Measurements from ENCODE around the gene AP1M2.
"Not testable (repeated sequence)": the region's sequence is repeated elsewhere in the genome, so short reads cannot be mapped to it uniquely, and the experiment has no call there.

The AP1M2 gene

DNA sequence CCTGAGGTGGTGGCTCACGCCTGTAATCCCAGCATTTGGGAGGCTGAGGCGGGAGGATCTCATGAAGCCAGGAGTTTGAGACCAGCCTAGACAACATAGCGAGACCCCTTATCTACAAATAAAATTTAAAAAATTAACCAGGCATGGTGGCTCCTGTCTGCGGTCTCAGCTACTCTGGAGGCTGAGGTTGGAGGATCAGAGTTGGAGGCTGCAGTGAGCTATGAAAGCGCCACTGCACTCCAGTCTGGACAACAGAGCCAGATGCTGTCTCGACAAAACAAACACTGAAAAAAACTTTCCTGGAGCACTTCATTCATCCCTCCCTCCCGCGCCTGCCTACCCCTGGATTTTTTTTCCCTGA lies 44.1 kb downstream of the AP1M2 start:
- no peak for FAIRE-seq
- no peak for DNase-seq (ENCODE audit: low spot score)

DNA sequence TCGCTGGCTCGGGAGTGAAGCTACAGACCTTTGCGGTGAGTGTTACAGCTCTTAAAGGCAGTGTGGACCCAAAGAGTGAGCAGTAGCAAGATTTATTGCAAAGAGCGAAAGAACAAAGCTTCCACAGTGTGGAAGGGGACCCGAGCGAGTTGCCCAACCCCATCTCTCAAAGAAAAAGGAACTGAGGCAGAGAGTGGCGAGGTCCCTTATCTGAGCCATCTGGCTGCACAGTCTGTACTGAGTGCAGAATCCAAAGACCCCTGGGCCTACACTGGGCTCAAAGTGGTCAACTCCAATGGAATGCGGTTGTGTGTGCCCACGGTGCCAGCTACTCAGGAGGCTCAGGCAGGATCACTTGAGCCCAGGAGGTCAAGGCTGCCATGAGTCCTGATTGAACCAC lies 48.1 kb downstream of the AP1M2 start:
- not testable (repeated sequence) for DNase-seq (ENCODE audit: low spot score); FAIRE-seq

DNA sequence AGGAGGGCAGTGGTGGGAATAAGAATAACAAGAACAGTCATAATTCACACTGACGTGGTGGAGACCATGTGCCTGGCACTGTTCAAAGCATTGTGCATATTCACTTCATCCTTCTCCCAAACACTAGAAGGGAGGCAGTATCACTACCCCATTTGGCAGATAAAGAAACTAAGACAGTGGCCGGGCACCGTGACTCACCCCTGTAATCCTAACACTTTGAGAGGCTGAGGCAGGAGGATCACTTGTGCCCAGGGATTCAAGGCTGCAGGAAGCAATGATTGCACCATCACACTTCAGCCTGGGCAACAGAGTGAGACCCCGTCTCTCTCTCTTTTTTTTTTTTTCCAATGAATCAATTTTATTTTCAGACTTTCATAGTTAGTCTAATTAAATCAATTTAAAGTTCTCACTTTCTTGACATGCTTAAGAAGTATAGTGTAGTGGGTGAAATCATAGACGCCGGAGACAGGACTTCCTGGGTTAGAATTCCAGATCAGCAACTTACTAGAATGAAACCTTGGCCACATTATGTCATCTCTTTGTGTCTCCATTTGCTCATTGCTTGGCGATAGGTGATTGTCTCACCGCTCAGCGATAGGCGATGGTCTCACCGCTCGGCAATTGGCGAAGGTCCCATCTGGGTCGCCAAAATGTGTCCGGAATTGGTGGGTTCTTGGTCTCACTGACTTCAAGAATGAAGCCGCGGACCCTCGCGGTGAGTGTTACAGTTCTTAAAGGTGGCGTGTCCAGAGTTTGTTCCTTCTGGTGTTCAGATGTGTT lies 48.7 kb downstream of the AP1M2 start:
- no peak for DNase-seq (ENCODE audit: low spot score)
- no peak for FAIRE-seq

- DNase-seq (ENCODE audit: low spot score) (no peak), FAIRE-seq (no peak)
These were observed 49.4 kb downstream of the AP1M2 start for GRCh38 chr19:10537668-10538067.

DNA sequence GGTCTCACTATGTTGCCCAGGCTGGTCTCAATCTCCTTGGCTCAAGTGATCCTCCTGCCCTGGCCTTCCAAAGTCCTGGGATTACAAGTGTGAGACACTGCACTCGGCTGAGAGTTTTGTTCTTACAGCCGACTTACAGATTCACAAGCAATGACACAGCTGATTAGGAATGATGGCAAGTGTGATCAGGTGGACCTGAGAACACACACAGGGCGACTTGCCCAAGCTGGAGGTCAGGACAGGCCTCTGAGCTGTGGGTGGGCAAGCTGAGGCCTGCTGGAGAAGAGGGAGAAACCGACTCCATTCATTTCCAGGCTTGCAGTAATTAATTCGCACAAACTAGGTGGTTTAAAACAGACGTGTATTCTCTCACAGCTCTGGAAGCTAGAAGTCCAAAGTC lies 51.5 kb downstream of the AP1M2 start:
- DNase-seq (ENCODE audit: low spot score) (no peak), FAIRE-seq (no peak)

DNA sequence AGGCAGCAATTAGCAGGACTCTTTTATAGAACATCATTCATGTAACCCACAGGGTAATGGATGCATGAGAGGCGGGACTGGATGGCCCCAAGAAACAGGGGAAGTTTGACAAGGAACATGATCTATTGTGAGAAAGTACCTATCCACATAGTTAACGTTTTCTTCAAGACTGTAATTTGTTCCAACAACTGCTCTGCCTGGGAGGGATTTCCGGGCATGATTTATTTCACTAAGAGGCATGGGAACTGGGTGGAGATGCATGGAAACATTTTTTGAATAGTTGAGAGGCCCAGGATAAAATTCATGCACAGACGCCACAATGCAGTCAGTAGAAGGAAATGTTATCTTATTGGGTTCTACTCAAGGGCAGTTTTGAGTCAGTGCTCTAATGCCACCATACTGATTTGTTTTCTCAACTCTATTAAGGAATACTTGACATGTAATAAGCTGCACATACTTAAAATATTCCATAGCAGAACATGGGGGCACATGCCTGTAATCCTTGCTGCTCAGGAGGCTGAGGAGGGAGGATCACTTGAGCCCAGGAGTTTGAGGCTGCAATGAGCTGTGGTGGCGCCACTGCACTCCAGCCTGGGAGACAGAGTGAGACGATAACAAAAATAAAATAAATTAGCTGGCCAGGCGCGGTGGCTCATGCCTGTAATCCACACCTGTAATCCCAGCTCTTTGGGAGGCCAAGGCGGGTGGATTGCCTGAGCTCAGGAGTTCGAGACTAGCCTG lies 53.3 kb downstream of the AP1M2 start:
- DNase-seq (ENCODE audit: low spot score) (no peak), FAIRE-seq (no peak)

GRCh38 chr19:10532457-10532856 lies 54.7 kb downstream of the AP1M2 start:
- DNase-seq (ENCODE audit: low spot score) (no peak), FAIRE-seq (no peak)

DNA sequence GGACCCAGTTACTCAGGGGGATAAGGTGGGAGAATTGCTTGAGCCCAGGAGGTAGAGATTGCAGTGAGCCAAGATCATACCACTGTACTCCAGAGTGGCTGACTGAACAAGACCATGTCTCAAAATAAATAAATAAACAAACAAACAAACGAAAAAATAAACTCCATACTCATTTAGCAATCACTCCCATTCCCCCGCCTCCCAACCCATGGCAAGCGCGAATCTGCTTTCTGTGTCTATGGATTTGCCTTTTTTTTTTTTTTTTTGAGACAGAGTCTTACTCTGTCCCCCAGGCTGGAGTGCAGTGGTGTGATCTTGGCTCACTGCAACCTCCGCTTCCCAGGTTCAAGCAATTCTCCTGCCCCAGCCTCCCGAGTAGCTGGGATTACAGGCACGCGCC lies 60.2 kb downstream of the AP1M2 start:
- DNase-seq (ENCODE audit: low spot score); FAIRE-seq: not testable (repeated sequence)

DNA sequence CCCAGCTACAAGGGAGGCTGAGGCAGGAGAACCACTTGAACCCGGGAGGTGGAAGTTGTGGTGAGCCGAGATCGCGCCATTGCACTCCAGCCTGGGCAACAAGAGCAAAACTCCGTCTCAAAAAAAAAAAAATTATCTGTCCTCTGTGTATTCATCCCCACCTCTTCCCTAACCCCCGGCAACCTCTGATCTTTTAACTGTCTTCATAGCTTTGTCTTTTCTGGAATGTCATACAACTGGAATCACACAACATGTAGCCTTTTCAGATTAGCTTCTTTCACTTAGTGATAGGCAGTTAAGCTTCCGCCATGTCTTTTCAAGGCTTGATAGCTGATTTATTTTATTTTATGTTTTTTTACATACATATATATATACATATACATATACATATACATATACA lies 61.5 kb downstream of the AP1M2 start:
- no peak for DNase-seq (ENCODE audit: low spot score)
- FAIRE-seq = no peak

GRCh38 chr19:10523135-10523636 lies 63.9 kb downstream of the AP1M2 start:
- FAIRE-seq (no peak), DNase-seq (ENCODE audit: low spot score) (no peak)

Data from urothelium cell line (cell line).